ENCODE data around the gene GPR176. TPM values are rescaled to one million over a fixed set of nuclear protein-coding genes. Genes with fewer than 3 reads are reported as not detected.

Gene GPR176, protein sequence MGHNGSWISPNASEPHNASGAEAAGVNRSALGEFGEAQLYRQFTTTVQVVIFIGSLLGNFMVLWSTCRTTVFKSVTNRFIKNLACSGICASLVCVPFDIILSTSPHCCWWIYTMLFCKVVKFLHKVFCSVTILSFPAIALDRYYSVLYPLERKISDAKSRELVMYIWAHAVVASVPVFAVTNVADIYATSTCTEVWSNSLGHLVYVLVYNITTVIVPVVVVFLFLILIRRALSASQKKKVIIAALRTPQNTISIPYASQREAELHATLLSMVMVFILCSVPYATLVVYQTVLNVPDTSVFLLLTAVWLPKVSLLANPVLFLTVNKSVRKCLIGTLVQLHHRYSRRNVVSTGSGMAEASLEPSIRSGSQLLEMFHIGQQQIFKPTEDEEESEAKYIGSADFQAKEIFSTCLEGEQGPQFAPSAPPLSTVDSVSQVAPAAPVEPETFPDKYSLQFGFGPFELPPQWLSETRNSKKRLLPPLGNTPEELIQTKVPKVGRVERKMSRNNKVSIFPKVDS
- total RNA-seq = 10 to 100 TPM; 11.0 to 24.2 TPM
- long read RNA-seq, donor 1, transcript GPR176-205 (3 exons, 2,816 nt) = major isoform, 6 of 12 reads
- long read RNA-seq, donor 1, partial matches to known transcripts = 2 of 12 reads
- long read RNA-seq, donor 1, other reads (novel, unspliced or antisense) = 4 of 12 reads
- long read RNA-seq, donor 2, transcript GPR176-205 (3 exons, 2,816 nt) = major isoform, 10 of 13 reads
- long read RNA-seq, donor 2, partial matches to known transcripts = 0 of 13 reads
- long read RNA-seq, donor 2, other reads (novel, unspliced or antisense) = 3 of 13 reads

- peak; percentile 83 for DNase-seq (ENCODE audit: low spot score)
- intact Hi-C loops (cut with DNase I) = loop anchor here in 1 of 2 donors (10.0 kb wide), 1 partner anchor 125 kb away; no protein-coding TSS in a partner anchor
Observed at GRCh38 chr15:39919748-39920509, at the start of gene GPR176. Gene GPR176, minus strand, starts transcription at chr15:39920266. Its CDS starts 240 bp downstream, at chr15:39920026.

GRCh38 chr15:39969002-39969394 is 48.9 kb upstream of the GPR176 start:
- no peak for DNase-seq (ENCODE audit: low spot score)
- intact Hi-C loops (cut with DNase I) = no loop called here

DNA sequence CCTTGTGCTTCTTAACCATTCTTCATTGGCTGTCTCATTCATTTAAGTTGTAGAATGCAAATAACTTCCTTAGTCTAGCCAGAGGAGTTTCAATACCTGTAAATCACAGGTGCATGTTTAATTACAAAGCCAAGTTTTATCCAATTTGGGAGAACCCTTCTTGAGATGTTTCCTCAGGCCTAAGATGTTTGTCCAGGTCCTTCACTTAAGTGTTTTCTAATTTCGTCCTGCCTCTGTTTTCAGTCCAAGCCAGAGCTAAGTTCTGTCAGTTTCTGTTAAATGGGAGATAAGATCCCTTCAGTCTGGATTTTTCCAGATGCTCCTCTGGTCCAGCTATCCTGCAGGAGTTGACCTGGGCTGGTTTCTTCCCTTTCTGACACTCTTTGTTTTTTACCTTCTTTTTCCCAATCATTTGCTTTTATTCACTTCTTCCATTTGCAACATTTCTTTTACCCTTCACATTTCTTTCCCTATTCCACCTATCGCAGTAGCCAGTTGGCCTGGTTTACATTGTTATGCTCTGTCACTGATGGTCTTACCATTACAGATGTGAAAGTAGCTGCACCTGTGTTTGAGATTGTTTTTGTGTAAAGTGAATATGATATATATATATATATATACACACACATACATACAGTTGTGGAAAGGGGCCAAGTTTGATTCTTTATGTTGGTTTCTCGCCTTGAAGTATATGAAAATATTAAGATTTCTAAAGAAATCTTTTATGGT is 48.4 kb upstream of the GPR176 start:
- no peak for DNase-seq (ENCODE audit: low spot score)
- intact Hi-C loops (cut with DNase I) = no loop called here

GRCh38 chr15:39966521-39966920 is 46.5 kb upstream of the GPR176 start:
- intact Hi-C loops (cut with DNase I) = no loop called here

DNA sequence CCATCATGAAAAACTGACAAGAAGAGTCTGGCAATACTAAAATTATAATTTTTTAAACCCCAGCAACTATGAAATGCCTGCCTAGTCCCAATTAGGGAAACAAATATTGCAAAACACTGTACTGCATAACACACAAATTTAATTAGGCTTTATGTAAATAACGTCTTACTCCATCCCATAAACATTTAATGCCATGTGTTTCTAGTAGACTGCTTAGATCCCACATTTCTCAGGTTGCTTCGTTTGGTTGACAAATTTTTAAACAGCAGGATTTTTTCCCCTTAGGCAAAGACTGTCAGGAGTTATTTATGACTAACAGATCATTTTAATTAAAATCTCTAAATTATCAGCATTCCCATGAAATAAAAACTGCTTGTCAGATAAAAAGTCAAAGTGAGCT is 43.7 kb upstream of the GPR176 start:
- no peak for DNase-seq (ENCODE audit: low spot score)
- intact Hi-C loops (cut with DNase I) = no loop called here

More at GRCh38 chr15:39966521-39966920, 46.5 kb upstream of the GPR176 start:
- no peak for DNase-seq (ENCODE audit: low spot score)

DNA sequence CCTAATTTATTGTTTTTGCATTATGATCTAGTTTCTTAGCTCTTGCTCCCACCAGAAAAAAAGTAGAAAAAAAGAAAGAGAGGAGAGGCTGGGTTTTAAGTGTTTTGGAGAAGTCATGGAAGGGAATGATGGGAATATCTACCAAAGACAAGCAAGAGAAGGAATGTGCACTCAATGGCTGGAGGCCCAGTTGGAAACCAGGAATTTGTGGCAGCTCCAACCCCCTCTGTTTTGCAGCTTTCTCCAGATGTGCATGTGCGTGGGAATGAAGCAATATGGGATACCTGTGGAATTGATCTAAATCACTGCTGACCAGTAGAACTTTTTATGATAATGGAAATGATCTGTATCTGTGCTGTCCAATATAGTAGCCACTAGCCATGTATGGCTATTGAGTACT is 41.0 kb upstream of the GPR176 start:
- intact Hi-C loops (cut with DNase I) = no loop called here
- DNase-seq (ENCODE audit: low spot score) = no peak

DNA sequence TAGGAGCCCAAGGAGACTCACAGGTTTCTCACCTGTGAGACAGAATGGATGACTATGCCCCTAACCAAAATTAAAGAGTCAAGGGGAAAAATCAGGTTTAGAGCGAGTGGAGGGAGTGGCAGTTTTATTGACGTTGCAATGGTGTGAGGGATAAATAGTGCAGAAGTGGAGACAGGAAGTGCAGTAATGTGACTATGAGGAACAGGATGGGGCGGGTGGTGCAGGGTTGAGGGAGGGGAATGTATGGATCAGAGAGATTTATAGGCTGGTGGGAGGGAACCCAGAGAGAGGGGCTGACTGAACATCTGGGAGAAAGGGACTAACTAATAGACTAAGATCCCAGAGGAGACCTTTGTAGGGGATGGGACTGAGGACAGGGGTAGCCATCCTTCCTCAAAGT is 40.3 kb upstream of the GPR176 start:
- intact Hi-C loops (cut with DNase I) = no loop called here
- no peak for DNase-seq (ENCODE audit: low spot score)

- intact Hi-C loops (cut with DNase I) = no loop called here
- DNase-seq (ENCODE audit: low spot score) = no peak
Observed at GRCh38 chr15:39959411-39959810, 39.3 kb upstream of the GPR176 start.

DNA sequence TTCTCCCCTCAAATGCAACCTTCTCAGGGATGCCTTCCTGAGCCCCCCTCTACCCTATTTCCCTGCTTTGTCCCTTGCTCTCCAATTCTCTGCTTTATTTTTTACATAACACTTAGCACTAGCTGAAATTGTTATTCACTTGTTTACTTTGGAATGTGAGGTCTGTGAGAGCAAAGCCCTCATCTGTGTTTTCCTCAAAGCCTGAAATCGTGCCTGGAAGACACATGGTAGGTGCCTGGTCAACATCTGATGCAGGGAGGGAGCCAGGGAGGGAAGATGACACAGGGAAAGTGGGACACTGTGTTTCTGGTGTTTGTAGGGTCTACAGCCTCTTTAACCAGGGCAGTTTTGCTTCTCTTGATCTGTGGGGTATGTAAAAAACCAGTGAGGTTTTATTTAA is 37.4 kb upstream of the GPR176 start:
- intact Hi-C loops (cut with DNase I) = no loop called here
- no peak for DNase-seq (ENCODE audit: low spot score)

- intact Hi-C loops (cut with DNase I) = no loop called here
Observed at GRCh38 chr15:39953521-39953920, 33.5 kb upstream of the GPR176 start.

GRCh38 chr15:39951561-39951960 is 31.5 kb upstream of the GPR176 start:
- no peak for DNase-seq (ENCODE audit: low spot score)
- intact Hi-C loops (cut with DNase I) = no loop called here

More at GRCh38 chr15:39953521-39953920, 33.5 kb upstream of the GPR176 start:
- DNase-seq (ENCODE audit: low spot score) = no peak

DNA sequence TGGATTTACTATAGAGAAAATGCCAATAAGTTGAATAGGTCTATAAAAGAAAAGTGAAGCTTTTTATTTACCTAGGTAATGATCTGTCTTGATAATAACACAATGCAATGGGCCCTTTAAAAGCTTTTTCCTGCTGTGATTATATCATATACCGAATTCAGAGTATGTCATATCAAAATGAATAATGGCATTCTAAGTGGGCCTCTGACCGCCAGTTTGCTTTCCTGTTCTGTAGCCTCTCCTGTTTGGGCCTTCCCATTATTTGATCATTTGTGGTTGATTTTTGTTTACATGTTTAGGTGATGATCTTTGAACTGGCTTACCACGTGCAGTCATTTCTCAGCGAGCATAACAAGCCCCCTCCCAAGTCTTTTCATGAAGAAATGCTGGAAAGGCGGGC is 28.8 kb upstream of the GPR176 start:
- intact Hi-C loops (cut with DNase I) = no loop called here
- DNase-seq (ENCODE audit: low spot score) = no peak

DNA sequence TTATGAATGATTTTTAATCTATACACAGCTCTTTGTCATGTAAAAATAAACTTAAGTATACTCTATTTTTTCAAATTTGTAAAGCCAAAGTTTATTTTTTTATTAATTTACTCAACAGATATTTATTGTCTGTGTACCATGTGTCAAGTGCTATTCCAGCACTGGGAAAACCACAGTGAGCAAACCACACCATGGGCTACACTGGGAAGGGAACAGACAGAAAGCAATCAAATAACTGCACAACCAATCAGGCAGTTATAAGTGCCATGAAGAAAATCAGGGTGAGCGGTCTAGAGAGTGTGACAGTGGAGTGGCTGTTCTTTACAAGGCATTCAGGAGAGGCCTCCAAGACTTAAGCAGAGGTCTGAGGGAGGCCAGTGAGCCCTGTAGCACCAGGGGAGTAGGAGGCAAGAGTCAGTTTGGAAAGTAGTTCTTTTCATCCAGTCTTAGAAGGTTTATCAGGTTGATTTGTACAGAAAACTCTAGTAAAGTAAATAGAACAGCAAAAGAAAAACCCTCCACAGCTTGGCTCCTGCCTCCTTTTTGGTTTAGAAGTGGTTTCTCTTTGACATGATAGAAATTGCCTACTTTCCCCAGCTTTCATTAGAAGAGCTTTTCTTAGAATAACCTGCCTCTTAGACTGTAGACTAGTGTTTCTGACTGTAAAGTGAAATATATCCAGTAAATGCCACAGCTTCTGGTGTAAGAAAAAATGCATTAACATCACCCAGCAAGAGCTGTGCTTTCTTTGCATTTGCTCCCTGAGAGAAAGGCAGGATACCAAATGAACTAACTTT is 27.5 kb upstream of the GPR176 start:
- intact Hi-C loops (cut with DNase I) = no loop called here
- no peak for DNase-seq (ENCODE audit: low spot score)

DNA sequence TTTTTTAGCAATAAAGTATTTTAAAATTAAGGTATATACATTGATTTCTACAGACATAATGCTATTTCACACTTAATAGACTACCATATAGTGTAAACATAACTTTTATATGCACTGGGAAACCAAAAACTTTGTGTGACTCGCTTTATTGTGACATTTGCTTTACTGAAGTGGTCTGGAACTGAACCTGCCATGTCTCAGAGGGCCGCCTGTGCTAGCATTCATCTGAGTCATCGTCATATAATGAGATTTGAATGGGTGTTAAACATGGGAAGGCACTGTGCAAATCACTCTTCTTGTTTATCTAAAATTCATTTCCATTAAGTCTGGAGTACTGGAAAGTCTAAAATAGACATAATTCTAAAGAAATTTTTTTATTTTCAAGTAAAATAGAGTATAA is 26.8 kb upstream of the GPR176 start:
- intact Hi-C loops (cut with DNase I) = no loop called here
- no peak for DNase-seq (ENCODE audit: low spot score)

DNA sequence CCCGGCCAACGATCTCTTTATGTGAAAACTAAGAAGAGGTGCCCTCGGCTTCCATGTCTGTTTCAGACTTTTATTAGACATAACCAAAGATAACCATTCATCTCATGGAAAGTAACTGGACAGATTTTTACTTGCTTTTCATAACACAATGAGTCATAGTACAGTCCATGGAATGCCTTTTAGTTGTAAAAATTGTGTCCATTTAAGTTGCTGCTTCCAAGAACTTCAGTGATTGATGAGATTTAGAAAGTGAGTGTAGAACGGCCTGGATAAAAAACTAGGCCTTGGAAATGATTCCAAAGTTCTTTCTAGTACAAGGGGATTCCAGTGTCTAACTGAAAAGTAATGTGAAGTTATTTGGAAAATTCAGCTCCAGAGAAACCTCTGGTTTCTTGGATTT is 24.7 kb upstream of the GPR176 start:
- intact Hi-C loops (cut with DNase I) = loop anchor here in 1 of 2 donors (5.0 kb wide), 1 partner anchor 1053 kb away; no protein-coding TSS in a partner anchor
- DNase-seq (ENCODE audit: low spot score) = no peak

GRCh38 chr15:39942753-39943150 is 22.7 kb upstream of the GPR176 start:
- intact Hi-C loops (cut with DNase I) = loop anchor here in 1 of 2 donors (5.0 kb wide), 1 partner anchor 1055 kb away; no protein-coding TSS in a partner anchor
- no peak for DNase-seq (ENCODE audit: low spot score)

GRCh38 chr15:39942101-39942752 is 22.2 kb upstream of the GPR176 start:
- DNase-seq (ENCODE audit: low spot score) = no peak
- intact Hi-C loops (cut with DNase I) = loop anchor here in 1 of 2 donors (5.0 kb wide), 1 partner anchor 1055 kb away; no protein-coding TSS in a partner anchor

All from posterior vena cava (tissue), 2 donors.